ENCODE measurements around the gene RPL36A.

Gene RPL36A

GRCh38 chrX:101430457-101431078, 39.8 kb downstream of the RPL36A start:
- no peak for DNase-seq (ENCODE audit: low read depth in 2 of 2, low spot score in 1 of 2)

GRCh38 chrX:101442085-101442484, 51.3 kb downstream of the RPL36A start:
- no peak for DNase-seq (ENCODE audit: low read depth in 2 of 2, low spot score in 1 of 2)
